ENCODE results near the gene TP53TG3B. TPM values are rescaled to one million over a fixed set of nuclear protein-coding genes. Genes with fewer than 3 reads are reported as not detected.
"Not testable (repeated sequence)": the region's sequence is repeated elsewhere in the genome, so short reads cannot be mapped to it uniquely, and the experiment has no call there.

Gene TP53TG3B, protein sequence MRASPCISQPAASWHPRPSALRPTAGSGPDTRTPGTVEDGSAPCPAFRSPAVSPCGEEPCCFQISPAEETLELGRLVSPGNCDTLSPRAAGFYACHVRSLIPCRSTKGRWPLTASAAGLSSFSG
- total RNA-seq, result not detected

GRCh38 chr16:33360541-33360940 lies at the start of gene TP53TG3B:
Gene TP53TG3B, plus strand, starts transcription at chr16:33360841. Its CDS starts 68 bp downstream, at chr16:33360909.
- ATAC-seq, result not testable (repeated sequence)

DNA sequence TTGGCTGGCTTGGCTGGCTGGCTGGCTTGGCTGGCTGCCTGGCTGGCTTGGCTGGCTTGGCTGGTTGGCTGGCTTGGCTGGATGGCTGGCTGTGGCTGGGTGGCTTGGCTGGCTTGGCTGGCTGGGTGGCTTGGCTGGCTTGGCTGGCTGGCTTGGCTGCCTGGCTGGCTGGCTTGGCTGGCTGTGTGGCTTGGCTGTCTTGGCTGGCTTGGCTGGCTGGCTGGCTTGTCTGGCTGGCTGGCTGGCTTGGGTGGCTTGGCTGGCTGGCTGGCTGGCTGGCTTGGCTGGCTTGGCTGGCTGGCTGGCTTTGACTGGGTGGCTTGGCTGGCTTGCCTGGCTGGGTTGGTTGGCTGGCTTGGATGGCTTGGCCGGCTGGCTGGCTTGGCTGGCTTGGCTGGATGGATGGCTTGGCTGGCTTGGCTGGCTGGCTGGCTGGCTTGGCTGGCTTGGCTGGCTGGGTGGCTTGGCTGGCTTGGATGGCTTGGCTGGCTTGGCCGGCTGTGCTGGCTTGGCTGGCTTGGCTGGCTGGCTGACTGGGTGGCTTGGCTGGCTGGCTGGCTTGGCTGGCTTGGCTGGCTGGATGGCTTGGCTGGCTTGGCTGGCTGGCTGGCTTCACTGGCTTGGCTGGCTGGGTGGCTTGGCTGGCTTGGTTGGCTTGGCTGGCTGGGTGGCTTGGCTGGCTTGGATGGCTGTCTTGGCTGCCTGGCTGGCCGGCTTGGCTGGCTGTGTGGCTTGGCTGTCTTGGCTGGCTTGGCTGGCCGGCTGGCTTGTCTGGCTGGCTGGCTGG lies 24.2 kb upstream of the TP53TG3B start:
- ATAC-seq, result not testable (repeated sequence)

DNA sequence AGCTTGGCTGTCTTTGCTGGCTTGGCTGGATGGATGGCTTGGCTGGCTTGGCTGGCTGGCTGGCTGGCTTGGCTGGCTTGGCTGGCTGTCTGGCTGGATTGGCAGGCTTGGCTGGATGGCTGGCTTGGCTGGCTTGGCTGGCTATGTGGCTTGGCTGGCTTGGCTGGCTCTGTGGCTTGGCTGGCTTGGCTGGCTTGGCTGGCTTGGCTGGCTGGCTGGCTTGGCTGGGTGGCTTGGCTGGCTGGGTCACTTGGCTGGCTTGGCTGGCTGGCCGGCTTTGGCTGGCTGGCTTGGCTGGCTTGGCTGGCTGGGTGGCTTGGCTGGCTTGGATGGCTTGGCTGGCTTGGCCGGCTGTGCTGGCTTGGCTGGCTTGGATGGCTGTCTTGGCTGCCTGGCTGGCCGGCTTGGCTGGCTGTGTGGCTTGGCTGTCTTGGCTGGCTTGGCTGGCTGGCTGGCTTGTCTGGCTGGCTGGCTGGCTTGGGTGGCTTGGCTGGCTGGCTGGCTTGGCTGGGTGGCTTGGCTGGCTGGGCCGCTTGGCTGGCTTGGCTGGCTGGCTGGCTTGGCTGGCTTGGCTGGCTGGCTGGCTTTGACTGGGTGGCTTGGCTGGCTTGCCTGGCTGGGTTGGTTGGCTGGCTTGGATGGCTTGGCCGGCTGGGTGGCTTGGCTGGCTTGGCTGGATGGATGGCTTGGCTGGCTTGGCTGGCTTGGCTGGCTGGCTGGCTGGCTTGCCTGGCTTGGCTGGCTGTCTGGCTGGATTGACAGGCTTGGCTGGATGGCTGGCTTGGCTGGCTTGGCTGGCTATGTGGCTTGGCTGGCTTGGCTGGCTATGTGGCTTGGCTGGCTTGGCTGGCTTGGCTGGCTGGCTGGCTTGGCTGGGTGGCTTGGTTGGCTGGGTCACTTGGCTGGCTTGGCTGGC lies 22.8 kb upstream of the TP53TG3B start:
- ATAC-seq, result not testable (repeated sequence)

GRCh38 chr16:33338543-33338951 lies 22.1 kb upstream of the TP53TG3B start:
- not testable (repeated sequence) for ATAC-seq

GRCh38 chr16:33339093-33340061 lies 21.3 kb upstream of the TP53TG3B start:
- peak; percentile 72 for ATAC-seq

Other genes starting within 250 kb of the TP53TG3B start
- gene TP53TG3C, start 166.6 kb upstream of the TP53TG3B start, total RNA-seq, result not detected
- gene TP53TG3E, start 56.5 kb upstream of the TP53TG3B start, total RNA-seq, result not detected
- gene TP53TG3F, start 98.8 kb downstream of the TP53TG3B start, total RNA-seq, result not detected

Data from esophagus mucosa (tissue), 1 donor.